Limb (tissue), 2 donors: ENCODE data around the gene RIPOR2.
A peak's percentile ranks its signal among the peaks of the same experiment; 100 is the strongest.

Experiments used
- DNase-seq, 2 donors: peaks; one replicate each; pipeline ENCODE4 v3.0.0-alpha.2; 2016; ENCODE audit errors: extremely low spot score in 2 of 2

RIPOR2 gene

GRCh38 chr6:24818346-24818745 is 117.4 kb downstream of the RIPOR2 start:
- no peak for DNase-seq

GRCh38 chr6:24809728-24810127 is 126.0 kb downstream of the RIPOR2 start:
- no peak for DNase-seq

GRCh38 chr6:24807584-24807983 is 128.2 kb downstream of the RIPOR2 start:
- DNase-seq = no peak

- no peak for DNase-seq
Observed at GRCh38 chr6:24802271-24803059, 133.3 kb downstream of the RIPOR2 start.

- DNase-seq = no peak
Observed at GRCh38 chr6:24799541-24799915, 136.2 kb downstream of the RIPOR2 start.

- DNase-seq = no peak
Observed at GRCh38 chr6:24798740-24799540, 136.8 kb downstream of the RIPOR2 start, which contains the start of gene ARMH2. TSS of gene ARMH2 (minus strand) at chr6:24798917. CDS start at chr6:24798857, 60 bp downstream.

GRCh38 chr6:24797596-24798216 is 138.1 kb downstream of the RIPOR2 start:
- no peak for DNase-seq

- no peak for DNase-seq
Observed at GRCh38 chr6:24796616-24797290, 139.0 kb downstream of the RIPOR2 start.

GRCh38 chr6:24795106-24795505 is 140.7 kb downstream of the RIPOR2 start:
- no peak for DNase-seq

- no peak for DNase-seq
Observed at GRCh38 chr6:24788031-24788665, 147.6 kb downstream of the RIPOR2 start.

GRCh38 chr6:24780206-24780605 is 155.6 kb downstream of the RIPOR2 start:
- no peak for DNase-seq

- no peak for DNase-seq
Observed at GRCh38 chr6:24779416-24780016, 156.2 kb downstream of the RIPOR2 start.

- no peak for DNase-seq
Observed at GRCh38 chr6:24778878-24779277, 156.9 kb downstream of the RIPOR2 start.

GRCh38 chr6:24778121-24778520 is 157.6 kb downstream of the RIPOR2 start:
- DNase-seq = no peak

- DNase-seq = no peak
Observed at GRCh38 chr6:24777227-24777626, 158.5 kb downstream of the RIPOR2 start.

- DNase-seq = no peak
Observed at GRCh38 chr6:24775520-24776058, 160.2 kb downstream of the RIPOR2 start.

- DNase-seq = peak; percentile 98
Observed at GRCh38 chr6:24774696-24775519, 160.9 kb downstream of the RIPOR2 start, which contains the start of gene GMNN. TSS of gene GMNN (plus strand) at chr6:24774937. CDS start at chr6:24777247, 2,310 bp downstream.

- DNase-seq = no peak
Observed at GRCh38 chr6:24768361-24768760, 167.4 kb downstream of the RIPOR2 start.

GRCh38 chr6:24766680-24767462 is 168.9 kb downstream of the RIPOR2 start:
- DNase-seq = no peak
